T-helper 1 cell treated with Interleukin-12 subunit alpha and Interleukin-12 subunit beta and Interleukin-4 antibody, amounts not matched to agents 30 ng/mL and 1 ng/mL, for 36 hours (primary cell): Measurements from ENCODE around the gene SMYD3. TPM values are rescaled to one million over a fixed set of nuclear protein-coding genes. Genes with fewer than 3 reads are reported as not detected.
"Not testable (repeated sequence)": the region's sequence is repeated elsewhere in the genome, so short reads cannot be mapped to it uniquely, and the experiment has no call there.

Source experiments
- intact Hi-C: fragments of 100-400 bp; cut with micrococcal nuclease; formaldehyde crosslinking; loops from one replicate; pipeline ENCODE4 v1.15.1; 2024
- total RNA-seq: library from RNA; stranded (reverse); gene quantifications from 2 replicates; pipeline ENCODE4 v1.2.3, GENCODE V29; 2022

SMYD3 gene
- total RNA-seq, 1 donor from 2014 or later: 24.1 TPM

GRCh38 chr1:245825128-245825901 lies 681.8 kb downstream of the SMYD3 start:
- intact Hi-C loops: no loop called here

- intact Hi-C loops: no loop called here
Observed at GRCh38 chr1:245823408-245824147, 683.5 kb downstream of the SMYD3 start.

- intact Hi-C loops: no loop called here
Observed at GRCh38 chr1:245822996-245823395, 684.1 kb downstream of the SMYD3 start.

GRCh38 chr1:245818363-245818762 lies 688.7 kb downstream of the SMYD3 start:
- intact Hi-C loops: not testable (repeated sequence)

- intact Hi-C loops: not testable (repeated sequence)
Observed at GRCh38 chr1:245816496-245816895, 690.6 kb downstream of the SMYD3 start.

GRCh38 chr1:245814651-245815050 lies 692.4 kb downstream of the SMYD3 start:
- intact Hi-C loops: no loop called here

- intact Hi-C loops: no loop called here
Observed at GRCh38 chr1:245812278-245812677, 694.8 kb downstream of the SMYD3 start.

- intact Hi-C loops: no loop called here
Observed at GRCh38 chr1:245810789-245811337, 696.2 kb downstream of the SMYD3 start.

GRCh38 chr1:245810181-245810769 lies 696.8 kb downstream of the SMYD3 start:
- intact Hi-C loops: no loop called here

- intact Hi-C loops: no loop called here
Observed at GRCh38 chr1:245809361-245809760, 697.7 kb downstream of the SMYD3 start.

- intact Hi-C loops: no loop called here
Observed at GRCh38 chr1:245807954-245808719, 698.9 kb downstream of the SMYD3 start.

- intact Hi-C loops: no loop called here
Observed at GRCh38 chr1:245807306-245807705, 699.8 kb downstream of the SMYD3 start.

GRCh38 chr1:245805532-245805931 lies 701.5 kb downstream of the SMYD3 start:
- intact Hi-C loops: no loop called here

- intact Hi-C loops: no loop called here
Observed at GRCh38 chr1:245804696-245805095, 702.4 kb downstream of the SMYD3 start.

GRCh38 chr1:245803666-245804037 lies 703.4 kb downstream of the SMYD3 start:
- intact Hi-C loops: no loop called here

- intact Hi-C loops: no loop called here
Observed at GRCh38 chr1:245802941-245803665, 704.0 kb downstream of the SMYD3 start.

- intact Hi-C loops: no loop called here
Observed at GRCh38 chr1:245800901-245801605, 706.0 kb downstream of the SMYD3 start.

- intact Hi-C loops: loop anchor here (10.0 kb wide), 1 partner anchor 644 kb away; the partner anchor contains the start of gene KIF26B
Observed at GRCh38 chr1:245798349-245798711, 708.7 kb downstream of the SMYD3 start.

- intact Hi-C loops: loop anchor here (10.0 kb wide), 1 partner anchor 643 kb away; the partner anchor contains the start of gene KIF26B
Observed at GRCh38 chr1:245797592-245798348, 709.3 kb downstream of the SMYD3 start.
